CD4-positive, alpha-beta T cell treated with Interleukin-21 for 1 hour (primary cell): ENCODE measurements around the gene FYTTD1.
"Not testable (repeated sequence)": the region's sequence is repeated elsewhere in the genome, so short reads cannot be mapped to it uniquely, and the experiment has no call there.

Source experiments
- DNase-seq: peaks from one replicate; pipeline ENCODE4 v3.0.0-alpha.2; 2020

Gene FYTTD1, protein sequence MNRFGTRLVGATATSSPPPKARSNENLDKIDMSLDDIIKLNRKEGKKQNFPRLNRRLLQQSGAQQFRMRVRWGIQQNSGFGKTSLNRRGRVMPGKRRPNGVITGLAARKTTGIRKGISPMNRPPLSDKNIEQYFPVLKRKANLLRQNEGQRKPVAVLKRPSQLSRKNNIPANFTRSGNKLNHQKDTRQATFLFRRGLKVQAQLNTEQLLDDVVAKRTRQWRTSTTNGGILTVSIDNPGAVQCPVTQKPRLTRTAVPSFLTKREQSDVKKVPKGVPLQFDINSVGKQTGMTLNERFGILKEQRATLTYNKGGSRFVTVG

DNA sequence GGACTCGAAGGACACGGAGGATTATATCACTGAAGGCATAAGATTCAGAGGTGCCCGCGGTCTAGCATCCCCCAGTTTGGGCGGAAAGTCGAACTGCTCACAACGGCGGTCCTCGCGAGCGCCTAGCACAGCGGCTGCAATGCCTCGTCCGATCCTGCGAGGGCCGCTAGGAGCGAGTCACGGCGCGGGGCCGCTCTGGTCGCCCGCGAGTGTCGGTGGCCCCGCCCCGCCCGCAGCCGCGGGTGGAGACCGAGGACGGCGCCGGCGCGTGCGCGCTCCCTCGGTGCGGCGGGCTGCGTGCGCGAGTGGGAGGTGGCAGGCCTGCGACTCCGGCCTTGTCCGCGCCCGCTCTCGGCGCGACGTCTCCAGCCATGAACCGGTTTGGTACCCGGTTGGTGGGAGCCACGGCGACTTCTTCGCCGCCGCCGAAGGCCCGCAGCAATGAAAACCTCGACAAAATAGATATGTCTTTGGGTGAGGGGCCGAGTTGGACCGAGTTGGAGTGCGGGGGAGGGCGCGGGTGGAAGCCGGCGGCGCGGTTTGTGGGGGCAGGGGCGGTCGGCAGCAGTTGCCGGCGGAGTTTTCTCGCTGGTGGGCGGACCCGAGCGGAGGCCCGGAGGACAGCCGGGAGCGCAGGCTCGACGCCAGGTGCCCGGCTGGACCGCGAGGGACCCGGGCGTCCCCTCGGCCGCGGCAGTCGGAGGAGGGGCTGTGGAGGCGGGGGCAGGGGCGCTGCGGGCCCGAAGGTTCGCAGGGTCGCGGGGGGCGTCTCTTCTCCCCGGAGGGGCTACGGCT, at the start of gene FYTTD1:
TSS of gene FYTTD1 (plus strand) at position 283 of the 795 bp plus-strand sequence. CDS start at position 372, 89 bp downstream.
- DNase-seq = peak; percentile 90

DNA sequence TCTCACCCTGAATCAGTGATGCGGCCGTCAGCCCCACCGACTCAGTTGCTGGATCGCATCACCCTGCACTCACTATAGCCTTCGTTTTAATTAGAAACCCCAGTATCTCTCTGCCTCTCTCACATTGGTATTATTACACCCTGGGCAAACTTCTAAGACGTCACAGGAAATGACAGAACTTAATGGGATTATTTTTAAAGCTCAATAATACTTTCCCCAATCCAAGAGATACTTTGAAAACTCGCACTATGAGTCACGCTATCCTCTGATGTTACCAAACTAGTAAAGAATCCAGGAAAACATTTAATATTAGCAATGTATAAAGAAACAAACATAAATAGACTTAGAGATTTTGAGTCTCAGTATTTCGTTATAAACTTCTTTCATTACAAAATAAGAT, 49.6 kb upstream of the FYTTD1 start:
- no peak for DNase-seq

DNA sequence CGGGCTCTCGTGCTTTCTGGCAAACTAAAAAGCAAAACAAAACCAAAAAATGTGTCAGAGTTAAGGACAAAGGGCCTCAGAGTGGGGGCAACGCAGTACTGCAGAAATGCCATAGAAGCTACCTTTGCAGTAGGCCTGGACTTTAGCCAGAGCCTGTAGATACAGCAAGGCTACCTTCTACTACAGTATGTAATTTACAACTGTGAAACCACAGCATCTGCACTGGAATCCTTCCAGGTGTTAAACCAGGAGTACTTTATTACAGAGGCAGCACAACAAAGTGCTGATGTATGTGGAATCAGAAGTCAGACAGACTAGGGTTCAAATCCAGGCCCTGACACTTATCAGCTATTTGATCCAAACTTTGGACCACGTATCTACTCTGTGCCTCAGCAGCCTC, 47.8 kb upstream of the FYTTD1 start:
- no peak for DNase-seq

DNA sequence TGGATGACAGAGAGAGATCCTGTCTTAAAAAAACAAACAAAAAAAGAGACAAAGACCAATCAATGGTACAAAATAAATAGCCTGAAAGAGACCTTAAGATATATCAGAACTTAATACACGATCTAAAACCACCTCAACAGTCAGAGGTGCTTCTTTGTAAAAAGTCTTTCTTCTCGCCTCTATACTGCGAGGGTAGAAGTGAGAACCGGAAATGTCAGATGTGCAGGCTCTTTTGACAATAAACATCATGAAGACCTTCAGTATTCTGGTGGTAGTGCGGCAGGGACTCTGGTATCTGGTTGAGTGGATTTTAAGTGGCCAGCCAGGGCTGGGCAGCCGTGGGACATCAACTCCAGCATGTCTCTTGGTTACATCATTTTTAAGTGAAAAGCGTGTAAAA, 43.0 kb upstream of the FYTTD1 start:
- DNase-seq = peak; percentile 10

DNA sequence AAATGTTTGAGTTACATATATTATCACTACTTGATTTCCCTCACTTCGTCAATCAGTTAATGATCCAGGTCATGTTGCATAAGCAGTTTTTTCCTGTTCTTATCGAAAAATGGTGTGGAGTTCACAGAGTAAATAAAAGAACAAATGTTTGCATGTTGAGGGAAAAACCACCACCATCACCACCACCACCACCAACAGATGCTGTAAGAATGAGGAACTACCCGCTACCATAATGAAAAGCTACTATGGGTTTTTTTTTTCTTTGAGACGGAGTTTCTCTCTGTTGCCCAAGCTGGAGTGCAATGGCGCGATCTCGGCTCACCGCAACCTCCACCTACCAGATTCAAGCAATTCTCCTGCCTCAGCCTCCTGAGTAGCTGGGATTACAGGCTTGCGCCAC, 40.5 kb upstream of the FYTTD1 start:
- DNase-seq = no peak

DNA sequence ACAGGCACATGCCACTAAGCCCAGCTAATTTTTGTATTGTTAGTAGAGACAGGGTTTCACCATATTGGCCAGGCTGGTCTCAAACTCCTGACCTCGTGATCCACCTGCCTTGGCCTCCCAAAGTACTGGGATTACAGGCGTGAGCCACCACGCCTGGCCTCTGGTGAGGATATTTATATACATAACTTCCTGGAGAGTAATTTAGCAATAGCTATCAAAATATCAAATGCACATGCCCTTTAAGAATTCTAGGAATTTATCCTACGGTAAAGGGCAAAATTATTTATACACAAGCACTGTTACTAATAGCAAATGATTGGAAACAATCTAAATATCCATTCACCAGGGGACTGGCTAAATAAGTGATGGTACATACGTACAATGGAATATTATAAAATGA, 38.7 kb upstream of the FYTTD1 start:
- DNase-seq = not testable (repeated sequence)

DNA sequence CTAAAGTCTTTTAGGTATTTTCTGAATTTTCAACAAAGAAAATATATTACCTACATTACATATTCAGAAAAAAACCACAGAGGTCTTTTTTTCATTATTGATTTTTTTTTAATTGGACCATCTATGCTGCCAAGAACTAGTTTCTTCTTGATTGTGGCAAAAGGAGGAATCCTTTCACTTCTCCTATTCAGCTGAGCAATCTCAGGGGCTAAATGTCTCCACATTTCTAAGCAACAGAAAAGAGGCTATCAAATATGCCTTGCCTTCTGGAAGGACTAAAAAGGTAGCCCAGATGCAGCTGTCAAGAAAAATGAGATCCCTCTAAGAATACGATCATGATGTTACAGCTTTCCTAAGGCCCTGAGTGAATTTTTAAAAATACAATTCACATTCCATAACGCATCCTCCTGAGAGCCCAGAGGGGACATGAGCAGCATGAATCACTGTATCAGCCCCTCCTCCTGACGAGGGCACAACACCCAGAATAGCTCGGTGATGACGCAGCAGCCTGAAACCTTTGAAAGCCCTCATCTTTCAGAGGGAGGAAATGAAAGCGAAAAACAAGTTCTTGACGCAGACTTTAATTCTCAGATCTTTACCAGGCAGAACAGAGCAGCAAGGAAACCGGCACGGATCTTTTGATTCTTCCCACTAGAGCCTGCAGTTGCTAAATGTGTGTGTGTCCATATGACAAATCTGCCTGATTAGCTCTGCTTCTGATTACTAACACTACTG, 37.5 kb upstream of the FYTTD1 start:
- peak; percentile 92 for DNase-seq

DNA sequence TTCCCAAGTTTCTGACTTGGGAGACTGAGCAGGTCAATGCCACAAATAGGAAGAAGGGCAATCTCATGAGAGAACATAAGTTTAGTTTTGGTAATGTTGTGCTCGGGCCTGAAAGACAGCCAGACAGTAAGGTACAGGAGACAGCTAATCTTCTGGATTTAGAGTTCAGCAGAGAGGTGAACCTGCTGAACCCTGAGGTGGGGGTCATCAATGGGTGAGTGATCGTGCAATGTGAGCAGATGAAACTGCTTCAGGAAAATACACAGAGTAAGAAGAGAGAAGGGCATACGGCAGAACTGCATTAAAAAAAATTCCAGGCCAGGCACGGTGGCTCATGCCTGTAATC, 36.2 kb upstream of the FYTTD1 start:
- DNase-seq = no peak

DNA sequence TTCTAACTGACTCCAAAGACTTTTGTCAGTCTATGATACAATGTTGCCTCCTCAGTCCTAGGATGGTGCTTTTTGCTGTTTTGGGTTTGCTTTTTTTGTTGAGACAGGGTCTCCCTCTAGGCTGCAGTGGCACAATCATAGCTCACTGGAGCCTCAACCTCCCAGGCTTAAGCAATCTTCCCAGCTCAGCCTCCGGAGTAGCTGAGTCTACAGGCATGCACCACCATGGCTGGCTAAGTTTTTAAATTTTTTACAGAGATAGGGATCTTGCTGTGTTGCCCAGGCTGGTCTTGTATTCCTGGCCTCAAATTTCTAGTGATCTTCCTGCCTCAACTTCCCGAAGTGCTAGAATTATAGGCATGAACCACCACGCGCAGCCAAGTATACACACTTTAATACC, 35.4 kb upstream of the FYTTD1 start:
- DNase-seq = no peak

DNA sequence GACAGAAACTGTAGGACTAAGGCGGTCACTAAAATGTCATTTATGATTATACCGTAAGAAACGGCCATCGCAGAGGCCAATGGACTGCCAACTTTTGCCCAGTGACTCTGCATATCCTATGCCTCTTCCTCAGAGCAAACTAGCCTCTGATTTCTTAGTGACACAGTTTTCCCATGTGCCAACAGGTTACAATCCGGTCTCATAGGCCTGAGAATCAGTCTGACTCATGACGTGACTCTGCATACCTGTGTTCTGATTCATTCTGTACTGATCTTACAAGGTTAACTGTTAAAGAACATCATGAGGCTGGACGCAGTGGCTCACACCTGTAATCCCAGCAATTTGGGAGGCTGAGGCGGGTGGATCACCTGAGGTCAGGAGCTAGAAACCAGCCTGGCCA, 30.8 kb upstream of the FYTTD1 start:
- DNase-seq = no peak

DNA sequence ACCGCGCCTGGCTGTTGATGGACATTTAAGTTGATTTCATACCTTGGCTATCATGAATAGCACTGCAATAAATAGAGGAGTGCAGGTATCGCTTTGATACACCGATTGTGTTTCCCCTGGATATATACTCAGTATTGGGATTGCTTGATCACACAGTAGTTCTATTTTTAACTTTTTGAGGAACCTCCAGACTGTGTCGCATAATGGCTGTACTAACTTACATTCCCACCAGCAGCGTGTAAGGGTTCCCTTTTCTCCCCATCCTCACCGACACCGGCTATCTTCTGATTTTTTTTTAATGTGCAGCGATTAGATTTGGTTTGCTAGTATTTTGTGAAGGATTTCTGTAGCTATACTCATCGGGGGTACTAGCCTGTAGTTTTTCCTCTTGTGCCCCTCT, 29.0 kb upstream of the FYTTD1 start:
- no peak for DNase-seq

DNA sequence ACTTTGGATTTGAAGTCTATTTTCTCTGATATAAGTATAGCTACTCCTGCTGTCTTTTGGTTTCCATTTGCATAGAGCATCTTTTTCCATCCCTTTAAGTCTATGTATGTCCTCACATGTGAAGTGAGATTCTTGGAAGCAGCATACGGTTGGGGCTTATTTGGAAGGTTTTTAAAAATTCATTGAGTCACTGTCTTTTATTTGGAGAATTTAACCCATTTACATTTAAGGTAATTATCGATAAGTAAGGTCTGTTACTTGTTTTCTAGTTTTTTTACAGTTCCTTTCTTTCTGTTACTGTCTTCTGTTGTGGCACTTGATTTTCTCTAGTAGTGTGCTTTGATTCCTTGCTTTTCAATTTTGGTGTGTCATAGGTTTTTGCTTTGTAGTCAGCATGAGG, 26.9 kb upstream of the FYTTD1 start:
- no peak for DNase-seq

DNA sequence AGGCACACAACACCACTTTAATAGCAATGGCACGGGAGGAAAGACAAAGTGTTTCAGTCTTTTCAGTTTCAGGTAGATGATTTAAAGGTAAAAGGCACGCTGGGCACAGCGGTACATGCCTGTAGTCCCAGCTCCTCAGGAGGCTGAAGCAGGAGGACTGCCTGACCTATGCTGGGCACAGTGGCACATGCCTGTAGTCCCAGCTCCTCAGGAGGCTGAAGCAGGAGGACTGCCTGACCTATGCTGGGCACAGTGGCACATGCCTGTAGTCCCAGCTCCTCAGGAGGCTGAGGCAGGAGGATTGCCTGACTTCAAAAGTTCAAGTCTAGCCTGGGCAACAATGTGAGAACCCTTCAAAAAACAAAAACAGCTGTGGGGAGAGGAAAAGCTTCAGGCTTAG, 21.8 kb upstream of the FYTTD1 start:
- DNase-seq = not testable (repeated sequence)

DNA sequence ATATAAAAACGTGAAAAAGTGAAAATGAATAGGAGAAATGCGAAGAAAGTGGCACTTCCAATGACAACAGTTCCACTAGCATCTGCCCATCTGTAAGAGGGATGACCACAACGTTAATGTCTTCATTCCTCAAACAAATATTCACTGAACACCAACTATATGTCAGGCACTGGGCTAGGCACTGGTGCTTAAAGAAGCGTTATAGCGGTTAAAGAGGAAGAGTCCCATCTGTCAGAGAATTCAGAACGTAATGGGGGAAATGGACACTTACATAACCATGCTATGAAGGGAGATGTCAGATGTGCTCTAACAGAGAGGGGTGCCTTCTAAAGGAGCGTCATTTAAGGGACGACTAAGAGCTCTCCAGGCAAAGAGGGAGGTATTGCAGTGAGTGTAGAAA, 21.2 kb upstream of the FYTTD1 start:
- no peak for DNase-seq

DNA sequence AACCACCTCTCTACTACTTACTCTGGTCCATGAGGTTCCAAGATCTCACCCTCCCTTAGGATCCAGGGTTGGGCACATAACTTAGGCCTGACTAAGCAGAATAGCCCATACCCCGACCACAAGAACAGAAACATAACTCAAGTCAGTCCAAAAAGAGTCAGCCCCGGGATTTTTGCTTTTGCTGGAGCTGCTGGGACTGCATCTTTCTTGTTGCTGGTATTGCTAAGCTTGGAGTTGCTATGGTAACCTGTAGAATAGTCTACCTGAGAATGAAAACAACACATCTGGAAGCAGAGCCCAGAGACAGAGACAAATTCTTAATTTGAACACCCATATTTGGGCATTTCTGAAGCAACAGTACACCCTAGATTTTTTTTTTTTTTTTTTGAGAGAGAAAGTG, 19.5 kb upstream of the FYTTD1 start:
- no peak for DNase-seq

DNA sequence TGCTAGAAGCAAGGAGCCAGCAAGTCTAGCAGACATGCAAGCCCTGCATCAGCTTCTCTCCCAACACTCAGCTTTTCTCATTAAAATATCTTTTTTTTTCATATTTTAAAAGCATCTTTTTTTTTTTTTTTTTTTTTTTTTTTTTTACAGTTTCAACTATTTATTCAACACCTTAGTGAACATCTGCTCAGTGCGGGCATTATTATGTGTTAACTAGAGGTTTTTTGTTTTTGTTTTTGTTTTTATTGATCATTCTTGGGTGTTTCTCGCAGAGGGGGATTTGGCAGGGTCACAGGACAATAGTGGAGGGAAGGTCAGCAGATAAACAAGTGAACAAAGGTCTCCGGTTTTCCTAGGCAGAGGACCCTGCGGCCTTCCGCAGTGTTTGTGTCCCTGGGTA, 18.9 kb upstream of the FYTTD1 start:
- not testable (repeated sequence) for DNase-seq

DNA sequence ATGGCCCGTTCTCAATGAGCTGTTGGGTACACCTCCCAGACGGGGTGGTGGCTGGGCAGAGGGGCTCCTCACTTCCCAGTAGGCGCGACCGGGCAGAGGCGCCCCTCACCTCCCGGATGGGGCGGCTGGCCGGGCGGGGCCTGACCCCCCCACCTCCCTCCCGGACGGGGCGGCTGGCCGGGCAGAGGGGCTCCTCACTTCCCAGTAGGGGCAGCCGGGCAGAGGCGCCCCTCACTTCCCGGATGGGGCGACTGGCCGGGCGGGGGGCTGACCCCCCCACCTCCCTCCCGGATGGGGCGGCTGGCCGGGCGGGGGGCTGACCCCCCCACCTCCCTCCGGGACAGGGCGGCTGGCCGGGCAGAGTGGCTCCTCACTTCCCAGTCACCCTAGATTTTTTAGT, 18.2 kb upstream of the FYTTD1 start:
- DNase-seq = not testable (repeated sequence)

DNA sequence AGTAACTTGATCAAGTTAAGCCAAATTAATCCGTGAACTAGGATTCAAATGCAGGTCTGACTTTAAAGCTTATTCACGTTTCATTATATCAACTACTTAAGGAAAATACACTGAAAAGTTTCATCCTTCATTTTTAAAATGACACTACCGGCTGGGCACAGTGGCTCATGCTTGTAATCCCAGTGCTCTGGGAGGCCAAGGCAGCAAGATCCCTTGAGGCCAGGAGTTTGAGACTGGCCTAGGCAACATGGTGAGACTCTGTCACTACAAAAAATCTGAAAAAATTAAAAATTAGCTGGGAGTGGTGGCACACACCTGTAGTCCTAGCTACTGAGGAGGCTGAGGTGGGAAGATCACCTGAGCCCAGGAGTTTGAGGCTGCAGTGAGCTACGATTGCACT, 16.6 kb upstream of the FYTTD1 start:
- DNase-seq = no peak

DNA sequence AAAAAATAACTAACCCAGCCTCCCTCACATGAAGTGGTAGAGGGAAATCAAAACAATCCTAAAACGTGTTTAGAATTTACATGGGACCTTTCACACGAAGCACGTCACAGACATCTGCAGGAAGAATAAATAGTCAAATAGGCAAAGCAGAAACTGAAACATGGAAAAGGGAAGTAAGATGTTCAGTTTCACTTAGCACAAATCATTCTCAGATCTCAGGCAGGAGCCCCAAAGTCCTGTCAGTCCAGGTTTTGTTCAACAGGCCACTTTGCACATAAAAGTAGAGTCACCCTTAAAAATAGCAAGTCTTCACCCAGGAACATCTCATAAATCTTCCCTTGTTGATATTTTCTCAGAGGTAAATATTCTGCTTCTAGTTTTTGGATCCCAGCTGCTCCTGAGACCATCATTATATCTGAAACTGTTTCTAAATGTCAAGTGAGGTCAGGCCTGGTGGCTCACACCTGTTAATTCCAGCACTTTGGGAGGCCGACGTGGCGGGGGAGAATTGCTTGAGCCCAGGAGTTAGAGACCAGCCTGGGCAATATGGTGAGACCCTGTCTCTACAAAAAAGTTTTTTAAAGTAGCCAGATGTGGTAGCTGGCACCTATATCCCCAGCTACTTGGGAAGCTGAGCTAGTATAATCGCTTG, 14.9 kb upstream of the FYTTD1 start:
- DNase-seq = no peak

DNA sequence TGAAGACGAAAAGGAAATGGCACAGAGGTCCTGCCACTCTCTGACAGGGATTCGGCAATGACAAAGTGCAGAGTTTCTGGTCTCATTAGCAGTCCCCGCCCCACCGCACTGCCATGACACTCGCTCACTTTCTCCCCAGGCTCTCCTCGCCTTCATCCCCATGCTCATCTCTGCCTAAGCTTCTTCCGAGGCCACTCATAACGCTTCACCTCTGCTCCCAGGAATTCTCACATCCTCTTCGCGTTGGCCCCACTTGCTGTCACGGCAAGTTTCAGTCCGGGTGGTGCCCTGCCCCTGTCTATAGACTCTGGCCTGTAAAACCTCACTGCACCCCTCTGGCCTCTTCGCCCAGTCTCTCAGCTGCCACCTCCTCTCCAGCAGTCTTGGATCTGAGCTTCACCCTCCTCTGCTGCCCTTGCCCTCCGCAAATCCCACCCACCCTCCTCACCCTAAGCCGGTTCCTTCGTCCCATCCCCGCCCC, 13.6 kb upstream of the FYTTD1 start:
- peak; percentile 24 for DNase-seq

DNA sequence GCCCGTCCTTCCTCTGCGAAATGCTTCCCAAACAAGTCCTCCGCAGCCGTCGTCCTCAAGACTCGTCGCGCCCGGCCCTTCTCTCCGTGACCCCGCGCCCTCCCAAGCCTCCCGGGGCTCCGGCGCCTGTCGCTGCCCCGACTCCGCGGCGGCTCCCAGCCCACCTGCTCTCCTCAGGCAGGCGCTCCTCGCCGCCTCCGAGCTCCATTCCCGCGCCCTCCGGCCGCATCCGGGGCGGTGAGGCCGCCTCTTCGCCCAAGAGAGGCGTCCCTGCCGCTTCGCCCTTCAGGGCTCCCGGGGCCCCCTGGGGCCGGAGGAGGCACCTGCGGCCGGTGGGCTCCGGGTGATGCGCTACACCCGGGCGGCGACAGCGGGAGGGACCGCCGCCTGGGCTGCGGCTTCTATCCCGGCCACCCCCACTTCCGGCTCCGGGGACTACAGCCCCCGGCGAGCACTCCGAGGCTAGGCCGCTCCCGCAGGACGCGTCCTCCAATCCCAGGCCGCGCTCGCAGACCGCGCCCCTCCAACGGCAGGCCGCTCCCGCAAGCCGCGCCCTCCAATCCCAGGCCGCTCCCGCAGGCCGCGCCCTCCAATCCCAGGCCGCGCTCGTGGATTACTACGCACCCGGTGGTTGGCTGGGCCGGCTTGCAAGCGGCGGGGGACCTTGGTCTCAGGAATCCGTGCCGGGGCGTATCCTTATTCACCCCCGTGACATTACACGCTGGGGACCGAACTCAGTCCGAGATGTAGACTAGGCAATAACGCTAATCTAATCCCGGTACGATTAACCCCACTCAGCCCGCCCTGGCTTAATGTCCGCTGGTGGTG, 13.0 kb upstream of the FYTTD1 start, which contains the start of gene RUBCN:
TSS of gene RUBCN (minus strand) at position 414 of the 828 bp plus-strand sequence. CDS start at position 229, 185 bp downstream.
- DNase-seq = peak; percentile 93

DNA sequence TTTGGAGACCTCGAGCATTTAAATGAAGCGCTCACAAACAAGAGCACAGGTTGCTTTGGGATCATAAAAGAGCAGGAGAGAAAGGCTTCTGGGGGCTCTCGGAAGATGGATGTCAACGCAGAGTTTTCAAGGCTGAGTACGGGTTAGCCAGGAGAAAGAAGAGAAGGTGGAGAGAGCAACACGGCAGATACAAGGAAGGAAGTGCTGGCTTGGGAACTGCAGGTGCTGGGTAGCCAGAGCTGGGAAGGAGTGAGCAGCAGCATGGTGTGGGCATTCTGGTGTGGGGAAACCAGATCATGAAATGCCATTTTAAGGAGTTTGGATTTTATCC, 12.4 kb upstream of the FYTTD1 start:
- DNase-seq = no peak
